Hepatocyte (in vitro differentiated cells): Measurements from ENCODE around the gene PDE4D.

Experiments
- EZH2 ChIP-seq: fragments of 200-600 bp; sonication (generic); IDR thresholded peaks from 2 replicates; pipeline ENCODE4 v1.6.1; 2016; ENCODE audit warnings: antibody characterized with exemption, mild to moderate bottlenecking, borderline replicate concordance
- EZH2phosphoT487 ChIP-seq: fragments of 200-600 bp; sonication (generic); IDR thresholded peaks from one replicate; pipeline ENCODE4 v1.6.1; 2018; ENCODE audit warnings: antibody characterized with exemption, mild to moderate bottlenecking, low read depth, moderate library complexity; ENCODE audit not compliant: unreplicated experiment, severe bottlenecking
- TF ChIP-seq, protein P1 (sequence below): fragments of 200-600 bp; sonication (generic); IDR thresholded peaks from 2 replicates; pipeline ENCODE4 v1.5.1; 2016; ENCODE audit warnings: antibody characterized with exemption, mild to moderate bottlenecking; ENCODE audit not compliant: poor library complexity

DNA sequence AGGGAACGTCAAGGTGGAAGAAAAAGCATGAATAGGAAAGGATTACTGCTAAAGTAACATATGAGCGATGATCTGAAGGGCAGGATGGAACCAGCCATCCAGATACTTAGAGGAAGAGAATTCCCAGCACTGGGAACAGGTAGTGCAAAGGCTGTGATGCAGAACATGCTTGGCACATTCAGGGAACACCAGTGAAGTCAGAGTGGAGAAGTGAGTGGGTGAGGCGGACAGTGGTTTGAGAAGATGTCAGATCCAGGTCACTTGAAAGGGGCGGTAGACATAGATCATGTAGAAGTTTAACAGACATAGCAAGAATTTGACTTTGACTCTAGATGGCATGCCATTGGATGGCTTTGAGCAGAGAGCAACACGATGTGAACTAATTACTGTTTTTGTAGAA lies 374.2 kb downstream of the PDE4D start:
- no peak for TF ChIP-seq EZH2
- no peak for TF ChIP-seq EZH2phosphoT487
- TF ChIP-seq, protein P1, sequence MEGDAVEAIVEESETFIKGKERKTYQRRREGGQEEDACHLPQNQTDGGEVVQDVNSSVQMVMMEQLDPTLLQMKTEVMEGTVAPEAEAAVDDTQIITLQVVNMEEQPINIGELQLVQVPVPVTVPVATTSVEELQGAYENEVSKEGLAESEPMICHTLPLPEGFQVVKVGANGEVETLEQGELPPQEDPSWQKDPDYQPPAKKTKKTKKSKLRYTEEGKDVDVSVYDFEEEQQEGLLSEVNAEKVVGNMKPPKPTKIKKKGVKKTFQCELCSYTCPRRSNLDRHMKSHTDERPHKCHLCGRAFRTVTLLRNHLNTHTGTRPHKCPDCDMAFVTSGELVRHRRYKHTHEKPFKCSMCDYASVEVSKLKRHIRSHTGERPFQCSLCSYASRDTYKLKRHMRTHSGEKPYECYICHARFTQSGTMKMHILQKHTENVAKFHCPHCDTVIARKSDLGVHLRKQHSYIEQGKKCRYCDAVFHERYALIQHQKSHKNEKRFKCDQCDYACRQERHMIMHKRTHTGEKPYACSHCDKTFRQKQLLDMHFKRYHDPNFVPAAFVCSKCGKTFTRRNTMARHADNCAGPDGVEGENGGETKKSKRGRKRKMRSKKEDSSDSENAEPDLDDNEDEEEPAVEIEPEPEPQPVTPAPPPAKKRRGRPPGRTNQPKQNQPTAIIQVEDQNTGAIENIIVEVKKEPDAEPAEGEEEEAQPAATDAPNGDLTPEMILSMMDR: no peak
